Astrocyte (in vitro differentiated cells and primary cell): ENCODE data around the gene WDR75.

Experiments
- EZH2 ChIP-seq: IDR thresholded peaks from 2 replicates; pipeline ENCODE4 v1.6.1; 2012; ENCODE audit warnings: mild to moderate bottlenecking, low read length, inconsistent platforms; ENCODE audit not compliant: insufficient read depth
- TF ChIP-seq, protein P1 (sequence below): IDR thresholded peaks from 2 replicates; pipeline ENCODE4 v1.5.1; 2011; ENCODE audit warnings: low read depth, mild to moderate bottlenecking, inconsistent platforms, low read length, moderate library complexity; ENCODE audit not compliant: insufficient read depth

- TF ChIP-seq, protein P1, sequence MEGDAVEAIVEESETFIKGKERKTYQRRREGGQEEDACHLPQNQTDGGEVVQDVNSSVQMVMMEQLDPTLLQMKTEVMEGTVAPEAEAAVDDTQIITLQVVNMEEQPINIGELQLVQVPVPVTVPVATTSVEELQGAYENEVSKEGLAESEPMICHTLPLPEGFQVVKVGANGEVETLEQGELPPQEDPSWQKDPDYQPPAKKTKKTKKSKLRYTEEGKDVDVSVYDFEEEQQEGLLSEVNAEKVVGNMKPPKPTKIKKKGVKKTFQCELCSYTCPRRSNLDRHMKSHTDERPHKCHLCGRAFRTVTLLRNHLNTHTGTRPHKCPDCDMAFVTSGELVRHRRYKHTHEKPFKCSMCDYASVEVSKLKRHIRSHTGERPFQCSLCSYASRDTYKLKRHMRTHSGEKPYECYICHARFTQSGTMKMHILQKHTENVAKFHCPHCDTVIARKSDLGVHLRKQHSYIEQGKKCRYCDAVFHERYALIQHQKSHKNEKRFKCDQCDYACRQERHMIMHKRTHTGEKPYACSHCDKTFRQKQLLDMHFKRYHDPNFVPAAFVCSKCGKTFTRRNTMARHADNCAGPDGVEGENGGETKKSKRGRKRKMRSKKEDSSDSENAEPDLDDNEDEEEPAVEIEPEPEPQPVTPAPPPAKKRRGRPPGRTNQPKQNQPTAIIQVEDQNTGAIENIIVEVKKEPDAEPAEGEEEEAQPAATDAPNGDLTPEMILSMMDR, result no peak
- no peak for TF ChIP-seq EZH2
These were observed 33.3 kb downstream of the WDR75 start for GRCh38 chr2:189474526-189474925.
